SU-DHL-6 (cell line): Measurements from ENCODE around the gene DROSHA.

Experiments used
- H2AFZ ChIP-seq: fragments of 200-600 bp; sonication (generic); 2 replicates; pipeline ENCODE4 v1.6.1; 2014; ENCODE audit warnings: low read depth, mild to moderate bottlenecking, moderate library complexity, mixed read lengths, antibody characterized with exemption, low read length; ENCODE audit not compliant: severe bottlenecking
- H3F3A ChIP-seq: fragments of 200-600 bp; shearing (Covaris generic); 2 replicates; pipeline ENCODE4 v1.6.0; 2016; ENCODE audit warnings: antibody characterized with exemption, mild to moderate bottlenecking; ENCODE audit not compliant: insufficient read depth
- H3K27ac ChIP-seq: fragments of 200-600 bp; sonication (generic); 2 replicates; pipeline ENCODE4 v1.5.1; 2016; ENCODE audit warnings: low read depth, mild to moderate bottlenecking, low read length, moderate library complexity, mixed read lengths
- H3K27me3 ChIP-seq: fragments of 200-600 bp; sonication (generic), shearing (Covaris generic); 2 replicates; pipeline ENCODE4 v1.6.0; 2014; ENCODE audit warnings: mild to moderate bottlenecking, low read length
- H3K36me3 ChIP-seq: fragments of 200-600 bp; sonication (generic); 2 replicates; pipeline ENCODE4 v1.6.1; 2014; ENCODE audit warnings: mild to moderate bottlenecking, low read length, mixed read lengths
- H3K4me2 ChIP-seq: fragments of 300-600, 200-600 bp; shearing (Covaris generic), sonication (generic); 2 replicates; pipeline ENCODE4 v1.6.0; 2014; ENCODE audit warnings: low read length, low read depth, mild to moderate bottlenecking; ENCODE audit not compliant: poor library complexity, severe bottlenecking
- H3K4me3 ChIP-seq: fragments of 200-600 bp; sonication (generic); 2 replicates; pipeline ENCODE4 v1.5.1; 2014; ENCODE audit warnings: antibody characterized with exemption, low read length, mild to moderate bottlenecking, mixed read lengths; ENCODE audit not compliant: insufficient read depth, poor library complexity, severe bottlenecking
- H3K79me2 ChIP-seq: fragments of 200-600 bp; sonication (generic); 2 replicates; pipeline ENCODE4 v1.6.1; 2014; ENCODE audit warnings: mild to moderate bottlenecking, low read length, moderate library complexity; ENCODE audit not compliant: insufficient read depth
- H3K9ac ChIP-seq: fragments of 200-600 bp; sonication (generic); 2 replicates; pipeline ENCODE4 v1.7.0; 2014; ENCODE audit warnings: mild to moderate bottlenecking, low read length
- H3K9me2 ChIP-seq: fragments of 200-600 bp; sonication (generic); replicated peaks from 2 replicates; pipeline ENCODE4 v1.6.1; 2014; ENCODE audit warnings: low read length; ENCODE audit not compliant: insufficient read depth
- H3K9me3 ChIP-seq: fragments of 200-600 bp; sonication (generic); 2 replicates; pipeline ENCODE4 v1.6.1; 2014; ENCODE audit warnings: low read length, mixed read lengths; ENCODE audit not compliant: insufficient read depth
- H4K20me1 ChIP-seq: fragments of 200-600 bp; sonication (generic); 2 replicates; pipeline ENCODE4 v1.6.1; 2014; ENCODE audit warnings: low read depth, mild to moderate bottlenecking, antibody characterized with exemption, low read length, moderate library complexity, mixed read lengths
- CTCF ChIP-seq: fragments of 200-600 bp; sonication (generic); IDR thresholded peaks from one replicate; pipeline ENCODE4 v1.5.1; 2017; ENCODE audit warnings: antibody characterized with exemption, mild to moderate bottlenecking, low read length, moderate library complexity; ENCODE audit not compliant: insufficient read depth, poor library complexity, severe bottlenecking
- EZH2phosphoT487 ChIP-seq: fragments of 200-600 bp; sonication (generic), shearing (Covaris generic); conservative IDR thresholded peaks from 2 replicates; pipeline ENCODE4 v1.6.1; 2018; ENCODE audit warnings: mild to moderate bottlenecking, antibody characterized with exemption, low read length, moderate library complexity, mixed read lengths

DROSHA gene

GRCh38 chr5:31516802-31517201, 15.1 kb downstream of the DROSHA start:
- Histone ChIP-seq H3K27me3 (no peaks in the 10 kb centered on the region), H3K4me2 (no peak overlapping the region), H3K9ac (no peak overlapping the region), H3K79me2 (peaks cover 5% of the 10 kb centered on the region), H2AFZ (no peak overlapping the region), H3F3A (no peaks in the 10 kb centered on the region; the same call in 1 of the 2 replicates), H3K36me3 (peaks cover 30% of the 10 kb centered on the region; the same call in 1 of the 2 replicates), H3K27ac (no peak overlapping the region), H4K20me1 (no peaks in the 10 kb centered on the region; the same call in none of the 2 replicates), H3K9me3 (no peaks in the 10 kb centered on the region), H3K4me3 (no peak overlapping the region), H3K9me2 (no peaks in the 10 kb centered on the region)
- TF ChIP-seq EZH2phosphoT487, result no peak
- TF ChIP-seq CTCF, result no peak

- Histone ChIP-seq H3K9me2 (no peaks in the 10 kb centered on the region), H3F3A (no peaks in the 10 kb centered on the region), H3K36me3 (peaks cover 28% of the 10 kb centered on the region), H3K27ac (no peak overlapping the region), H3K4me3 (no peak overlapping the region), H3K9ac (no peak overlapping the region), H4K20me1 (no peaks in the 10 kb centered on the region; the same call in 1 of the 2 replicates), H3K79me2 (peaks cover 3% of the 10 kb centered on the region; the same call in 1 of the 2 replicates), H2AFZ (no peak overlapping the region), H3K9me3 (no peaks in the 10 kb centered on the region), H3K4me2 (no peak overlapping the region), H3K27me3 (no peaks in the 10 kb centered on the region)
- TF ChIP-seq EZH2phosphoT487, result no peak
- no peak for TF ChIP-seq CTCF
Measured at GRCh38 chr5:31511305-31511704, 20.6 kb downstream of the DROSHA start.

- no peaks in the 10 kb centered on the region for H4K20me1 ChIP-seq
- no peaks in the 10 kb centered on the region for H3K9me3 ChIP-seq
- peaks cover 24% of the 10 kb centered on the region for H3K36me3 ChIP-seq
- H3K9ac ChIP-seq, result no peak overlapping the region
- no peak overlapping the region for H2AFZ ChIP-seq
- H3K27me3 ChIP-seq, result no peaks in the 10 kb centered on the region
- H3F3A ChIP-seq, result no peaks in the 10 kb centered on the region
- no peaks in the 10 kb centered on the region for H3K79me2 ChIP-seq
- no peak overlapping the region for H3K4me2 ChIP-seq
- H3K27ac ChIP-seq, result no peak overlapping the region
- H3K4me3 ChIP-seq, result no peak overlapping the region
- TF ChIP-seq EZH2phosphoT487, result no peak
- TF ChIP-seq CTCF, result no peak
- no peaks in the 10 kb centered on the region for H3K9me2 ChIP-seq
Measured at GRCh38 chr5:31504529-31504928, 27.4 kb downstream of the DROSHA start.
